ENCODE data around the gene TMEM203.

DNA sequence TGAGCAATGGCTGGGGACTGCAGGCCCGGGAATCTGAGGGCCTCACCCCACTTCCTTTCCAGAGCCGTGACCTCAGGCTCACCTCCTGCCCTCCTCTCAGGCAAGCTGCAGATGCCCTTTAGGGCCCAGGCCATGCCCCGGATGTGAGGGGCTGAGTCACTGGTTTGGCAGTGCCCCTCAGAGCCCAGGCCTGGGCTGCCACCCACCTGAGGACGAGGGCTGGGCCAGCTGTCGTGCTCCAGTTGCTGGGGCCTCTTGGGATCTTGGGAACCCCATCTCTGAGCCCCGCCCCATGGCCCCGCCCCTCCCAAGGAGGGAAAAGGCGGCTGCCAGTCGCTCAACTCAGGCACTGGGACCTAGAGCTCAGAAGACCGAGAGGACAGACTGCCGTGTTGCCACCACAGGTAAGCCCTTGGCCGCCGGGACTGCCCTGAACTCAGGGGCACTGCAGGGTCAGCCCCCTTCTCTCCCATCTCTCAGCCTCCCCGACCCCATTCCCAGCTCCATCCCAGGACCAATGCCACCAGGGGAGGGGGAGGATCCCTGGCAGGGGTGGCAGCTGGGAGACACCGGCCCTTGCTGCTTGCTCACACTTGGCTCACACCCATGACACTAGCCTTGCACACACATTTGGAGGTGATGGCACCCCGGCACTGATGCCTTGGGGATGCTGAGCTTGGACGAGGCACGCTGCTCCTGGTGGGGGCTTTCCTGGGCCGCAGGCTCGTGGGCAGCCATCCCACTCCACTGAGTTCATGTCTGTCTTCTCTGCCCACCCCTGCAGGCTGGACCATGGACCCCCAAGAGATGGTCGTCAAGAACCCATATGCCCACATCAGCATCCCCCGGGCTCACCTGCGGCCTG, 19.6 kb upstream of the TMEM203 start, which contains the start of gene CYSRT1:
- TF ChIP-seq, protein P1, sequence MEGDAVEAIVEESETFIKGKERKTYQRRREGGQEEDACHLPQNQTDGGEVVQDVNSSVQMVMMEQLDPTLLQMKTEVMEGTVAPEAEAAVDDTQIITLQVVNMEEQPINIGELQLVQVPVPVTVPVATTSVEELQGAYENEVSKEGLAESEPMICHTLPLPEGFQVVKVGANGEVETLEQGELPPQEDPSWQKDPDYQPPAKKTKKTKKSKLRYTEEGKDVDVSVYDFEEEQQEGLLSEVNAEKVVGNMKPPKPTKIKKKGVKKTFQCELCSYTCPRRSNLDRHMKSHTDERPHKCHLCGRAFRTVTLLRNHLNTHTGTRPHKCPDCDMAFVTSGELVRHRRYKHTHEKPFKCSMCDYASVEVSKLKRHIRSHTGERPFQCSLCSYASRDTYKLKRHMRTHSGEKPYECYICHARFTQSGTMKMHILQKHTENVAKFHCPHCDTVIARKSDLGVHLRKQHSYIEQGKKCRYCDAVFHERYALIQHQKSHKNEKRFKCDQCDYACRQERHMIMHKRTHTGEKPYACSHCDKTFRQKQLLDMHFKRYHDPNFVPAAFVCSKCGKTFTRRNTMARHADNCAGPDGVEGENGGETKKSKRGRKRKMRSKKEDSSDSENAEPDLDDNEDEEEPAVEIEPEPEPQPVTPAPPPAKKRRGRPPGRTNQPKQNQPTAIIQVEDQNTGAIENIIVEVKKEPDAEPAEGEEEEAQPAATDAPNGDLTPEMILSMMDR (IDR thresholded peaks at IDR 0.05): no peak
- TF ChIP-seq POLR2A (IDR thresholded peaks at IDR 0.05) (no peak), EP300 (IDR thresholded peaks at IDR 0.05) (no peak)

Data from tibial nerve (tissue), 4 donors.